Gastroesophageal sphincter (tissue), 4 donors: ENCODE data around the gene CAMK2B. TPM values are rescaled to one million over a fixed set of nuclear protein-coding genes. Genes with fewer than 3 reads are reported as not detected.

ENCODE experiments used
- ATAC-seq: fragments of 150-250 bp; one replicate; pipeline ENCODE4 v1.9.1; 2016; ENCODE audit warnings: mild to moderate bottlenecking, moderate library complexity
- H3K27ac ChIP-seq, 4 donors: fragments of 200-600 bp; sonication (generic) in 3 of 4; 1 replicate in 3 of 4; 2 replicates in 1 of 4; pipeline ENCODE4 v1.5.1; 2016 to 2019
- H3K27me3 ChIP-seq: fragments of 200-600 bp; sonication (generic); one replicate; pipeline ENCODE4 v1.5.1; 2019
- H3K36me3 ChIP-seq, 2 donors: fragments of 200-600 bp; sonication (generic); one replicate each; pipeline ENCODE4 v1.5.1; 2019; ENCODE audit warnings: control low read depth in 1 of 2
- H3K4me1 ChIP-seq, 3 donors: fragments of 200-600 bp; sonication (generic); 1 replicate in 2 of 3; 2 replicates in 1 of 3; pipeline ENCODE4 v1.5.1; 2016 to 2019; ENCODE audit warnings: control low read depth in 2 of 3
- H3K4me3 ChIP-seq, 2 donors: fragments of 200-600 bp; sonication (generic); one replicate each; pipeline ENCODE4 v1.5.1; 2019; ENCODE audit warnings: mild to moderate bottlenecking in 1 of 2, moderate library complexity in 1 of 2
- H3K9me3 ChIP-seq, 3 donors: fragments of 200-600 bp; sonication (generic); one replicate each; pipeline ENCODE4 v1.5.1; 2017 to 2019; ENCODE audit warnings: control low read depth in 2 of 3
- EP300 ChIP-seq: sonication (generic); formaldehyde crosslinking; IDR thresholded peaks from one replicate; pipeline ENCODE4 v1.6.1; 2017; ENCODE audit warnings: antibody characterized with exemption, mild to moderate bottlenecking
- POLR2A ChIP-seq, 2 donors: fragments of 450-650 bp; IDR thresholded peaks; one replicate each; pipeline ENCODE4 v1.6.1; 2017; ENCODE audit warnings: antibody characterized with exemption in 2 of 2, mild to moderate bottlenecking in 2 of 2, moderate library complexity in 1 of 2
- POLR2AphosphoS5 ChIP-seq: sonication (generic); formaldehyde crosslinking; IDR thresholded peaks from one replicate; pipeline ENCODE4 v1.6.1; 2017; ENCODE audit warnings: antibody characterized with exemption
- WGBS, 2 donors: methylation state at CpG; one replicate each; pipeline ENCODE4 v1.1.5; 2018; ENCODE audit warnings: low coverage in 1 of 2; 5-methylcytosine and 5-hydroxymethylcytosine counted together
- total RNA-seq, 4 donors: library from RNA; depleted of rRNA; stranded (reverse); fragments of >200 nt; gene quantifications; one replicate each; pipeline ENCODE4 v1.1.0, GENCODE V29; 2016
- TF ChIP-seq, protein P1 (sequence below), 4 experiments: fragments of 200-600 bp in 2 of 4; fragments of 450-650 bp in 2 of 4; sonication (generic) in 1 of 4; IDR thresholded peaks; one replicate each; pipeline ENCODE4 v1.5.1; 2017 to 2019; ENCODE audit warnings: antibody characterized with exemption in 4 of 4, mild to moderate bottlenecking in 2 of 4, moderate library complexity in 2 of 4

CAMK2B gene
- total RNA-seq, 4 donors from 2014 or later: 0.27 to 1.5 (median 0.81) TPM

DNA sequence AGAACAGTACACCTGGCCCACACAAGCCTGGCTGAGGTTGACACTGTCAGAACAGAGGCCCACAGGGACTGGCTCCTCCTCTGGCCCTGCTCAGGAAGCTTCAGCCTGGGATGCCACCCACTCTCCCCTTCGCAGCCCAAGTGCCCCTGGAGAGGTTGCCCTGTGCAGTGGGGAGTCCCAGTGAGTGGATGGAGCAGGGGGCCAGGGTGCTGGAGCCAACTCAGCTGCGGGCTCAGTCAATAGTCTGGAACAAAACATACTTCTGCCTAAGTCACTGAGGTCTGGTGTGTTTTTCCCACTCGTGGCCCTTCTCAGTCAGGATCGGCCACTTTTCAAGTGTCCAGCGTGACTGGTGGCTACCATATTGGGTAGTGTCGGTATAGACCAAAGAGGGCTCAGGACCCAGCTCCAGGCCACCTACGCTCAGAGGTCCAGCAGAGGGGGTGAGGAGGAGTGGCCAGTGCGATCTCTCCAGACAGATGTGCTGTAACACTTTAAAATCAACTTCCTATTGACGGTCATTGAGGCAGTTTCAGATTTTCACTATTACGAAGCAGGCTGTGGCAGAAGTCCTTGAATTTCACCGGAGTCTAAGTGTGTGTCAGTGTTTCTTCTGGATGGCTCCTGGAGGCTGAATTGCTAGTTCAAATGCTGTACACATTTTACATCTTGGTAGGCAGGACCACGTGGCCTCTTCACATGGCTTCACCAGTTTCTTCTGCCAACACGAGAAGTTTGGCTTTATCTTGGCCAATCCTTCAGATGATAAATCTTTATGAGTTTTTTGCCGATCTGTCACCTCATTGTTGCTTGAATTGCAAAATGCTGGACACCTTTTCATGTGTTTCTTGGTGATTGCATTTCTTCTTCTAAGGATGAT, 135.2 kb downstream of the CAMK2B start:
- Histone ChIP-seq H3K4me3 (no peak overlapping the region), H3K27me3 (peaks cover 35% of the 10 kb centered on the region), H3K9me3 (no peaks in the 10 kb centered on the region), H3K4me1 (no peaks in the 10 kb centered on the region), H3K27ac (no peak overlapping the region), H3K36me3 (no peaks in the 10 kb centered on the region)
- no peak for TF ChIP-seq POLR2A (IDR thresholded peaks at IDR 0.05)
- WGBS, 2 donors: 69 to 76% methylated on average over 9 to 11 of the region's 14 CpGs
- ATAC-seq: no peak

DNA sequence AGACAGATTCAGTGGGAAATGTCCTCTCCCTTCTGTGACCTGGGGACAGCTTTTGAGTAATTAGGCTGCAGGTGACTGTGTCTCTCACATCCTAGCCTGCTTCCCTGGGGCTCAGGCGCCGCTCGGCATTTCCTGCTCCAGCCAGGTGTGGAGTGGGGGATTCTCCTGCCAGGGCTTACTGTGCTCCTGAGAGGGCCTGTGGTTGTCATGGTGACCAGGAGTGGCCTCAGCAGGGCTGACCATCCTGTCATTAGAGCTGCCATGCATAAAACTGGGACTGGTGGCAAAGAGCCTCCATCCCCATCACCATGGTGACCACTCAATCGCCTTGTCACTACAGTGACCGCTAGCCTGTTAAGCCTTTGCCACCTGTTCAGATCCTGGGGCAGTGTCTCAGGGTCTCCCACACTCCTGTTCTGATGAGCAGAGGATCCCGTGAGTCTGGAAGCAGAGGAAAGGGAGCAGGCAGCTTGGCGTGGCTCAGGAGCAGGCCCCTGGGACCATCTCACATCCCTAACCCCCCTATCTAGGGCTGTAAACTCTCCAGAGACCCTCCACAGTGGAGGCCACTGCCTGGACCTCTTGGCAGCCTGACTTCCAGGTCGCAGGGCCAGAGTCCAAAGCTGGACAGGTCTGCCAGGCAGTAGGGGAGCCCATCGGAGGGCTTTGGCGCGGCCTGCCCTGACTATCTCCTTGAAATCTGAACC, 136.0 kb downstream of the CAMK2B start, which contains the start of gene GCK:
GCK (minus strand) TSS at position 154 of the 707 bp plus-strand sequence. CDS start 486 bp downstream, outside the sequence.
- no peaks in the 10 kb centered on the region for H3K9me3 ChIP-seq
- no peak for ATAC-seq
- TF ChIP-seq POLR2AphosphoS5: no peak
- no peak for TF ChIP-seq EP300
- no peak for TF ChIP-seq POLR2A (IDR thresholded peaks at IDR 0.05)
- TF ChIP-seq, protein P1, sequence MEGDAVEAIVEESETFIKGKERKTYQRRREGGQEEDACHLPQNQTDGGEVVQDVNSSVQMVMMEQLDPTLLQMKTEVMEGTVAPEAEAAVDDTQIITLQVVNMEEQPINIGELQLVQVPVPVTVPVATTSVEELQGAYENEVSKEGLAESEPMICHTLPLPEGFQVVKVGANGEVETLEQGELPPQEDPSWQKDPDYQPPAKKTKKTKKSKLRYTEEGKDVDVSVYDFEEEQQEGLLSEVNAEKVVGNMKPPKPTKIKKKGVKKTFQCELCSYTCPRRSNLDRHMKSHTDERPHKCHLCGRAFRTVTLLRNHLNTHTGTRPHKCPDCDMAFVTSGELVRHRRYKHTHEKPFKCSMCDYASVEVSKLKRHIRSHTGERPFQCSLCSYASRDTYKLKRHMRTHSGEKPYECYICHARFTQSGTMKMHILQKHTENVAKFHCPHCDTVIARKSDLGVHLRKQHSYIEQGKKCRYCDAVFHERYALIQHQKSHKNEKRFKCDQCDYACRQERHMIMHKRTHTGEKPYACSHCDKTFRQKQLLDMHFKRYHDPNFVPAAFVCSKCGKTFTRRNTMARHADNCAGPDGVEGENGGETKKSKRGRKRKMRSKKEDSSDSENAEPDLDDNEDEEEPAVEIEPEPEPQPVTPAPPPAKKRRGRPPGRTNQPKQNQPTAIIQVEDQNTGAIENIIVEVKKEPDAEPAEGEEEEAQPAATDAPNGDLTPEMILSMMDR (IDR thresholded peaks at IDR 0.05): no peak
- peaks cover 35% of the 10 kb centered on the region for H3K27me3 ChIP-seq
- H3K4me1 ChIP-seq: no peaks in the 10 kb centered on the region
- no peaks in the 10 kb centered on the region for H3K36me3 ChIP-seq
- no peak within 1 kb of the TSS for H3K27ac ChIP-seq
- no peak within 1 kb of the TSS for H3K4me3 ChIP-seq
- WGBS, 2 donors: 93% methylated on average over 3 of the region's 11 CpGs; no CpG with 5 or more reads in 1 of the 2 donors

DNA sequence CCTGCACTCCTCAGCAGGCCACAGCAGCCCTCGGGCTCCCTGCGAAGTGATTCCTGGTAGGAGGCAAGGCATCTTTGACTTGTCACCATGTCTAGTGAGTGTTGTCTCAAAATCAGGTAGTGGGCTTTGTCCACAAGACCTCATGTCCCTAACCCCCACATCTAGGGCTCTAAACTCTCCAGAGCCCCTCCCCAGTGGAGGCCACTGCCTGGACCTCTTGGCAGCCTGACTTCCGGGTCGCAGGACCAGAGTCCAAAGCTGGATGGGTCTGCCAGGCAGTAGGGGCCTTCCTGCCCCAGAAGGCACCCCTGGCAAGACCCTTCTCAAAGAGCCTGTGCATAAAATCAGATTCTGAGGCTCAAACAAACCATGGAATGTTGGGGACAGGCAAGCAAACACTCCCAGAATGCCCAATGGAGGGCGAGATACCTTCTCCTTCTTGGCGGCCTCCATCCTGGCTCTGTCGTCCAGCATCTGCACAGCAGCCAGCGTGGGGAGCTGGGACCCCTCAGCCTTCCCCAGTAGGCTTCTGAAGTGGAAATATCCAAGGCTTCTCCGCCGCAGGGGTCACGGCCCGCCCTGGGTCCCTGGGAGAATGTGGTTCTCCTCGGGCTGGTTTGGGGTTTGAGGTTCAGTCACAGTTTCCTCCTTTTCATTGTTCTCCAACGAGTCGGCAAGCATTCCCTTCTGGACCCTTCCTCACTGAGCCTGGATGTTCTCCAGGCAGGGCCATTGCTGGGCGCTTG, 136.7 kb downstream of the CAMK2B start:
- ATAC-seq: no peak
- no peaks in the 10 kb centered on the region for H3K9me3 ChIP-seq
- peaks cover 34% of the 10 kb centered on the region for H3K27me3 ChIP-seq
- H3K36me3 ChIP-seq: no peaks in the 10 kb centered on the region
- TF ChIP-seq POLR2A (IDR thresholded peaks at IDR 0.05) (no peak), EP300 (no peak), POLR2AphosphoS5 (no peak)
- TF ChIP-seq, protein P1 (IDR thresholded peaks at IDR 0.05): no peak
- no peaks in the 10 kb centered on the region for H3K4me1 ChIP-seq
- 70% methylated on average over 4 of the region's 16 CpGs; no CpG with 5 or more reads in 1 of the 2 donors for WGBS, 2 donors
- no peak overlapping the region for H3K27ac ChIP-seq
- H3K4me3 ChIP-seq: no peak overlapping the region

DNA sequence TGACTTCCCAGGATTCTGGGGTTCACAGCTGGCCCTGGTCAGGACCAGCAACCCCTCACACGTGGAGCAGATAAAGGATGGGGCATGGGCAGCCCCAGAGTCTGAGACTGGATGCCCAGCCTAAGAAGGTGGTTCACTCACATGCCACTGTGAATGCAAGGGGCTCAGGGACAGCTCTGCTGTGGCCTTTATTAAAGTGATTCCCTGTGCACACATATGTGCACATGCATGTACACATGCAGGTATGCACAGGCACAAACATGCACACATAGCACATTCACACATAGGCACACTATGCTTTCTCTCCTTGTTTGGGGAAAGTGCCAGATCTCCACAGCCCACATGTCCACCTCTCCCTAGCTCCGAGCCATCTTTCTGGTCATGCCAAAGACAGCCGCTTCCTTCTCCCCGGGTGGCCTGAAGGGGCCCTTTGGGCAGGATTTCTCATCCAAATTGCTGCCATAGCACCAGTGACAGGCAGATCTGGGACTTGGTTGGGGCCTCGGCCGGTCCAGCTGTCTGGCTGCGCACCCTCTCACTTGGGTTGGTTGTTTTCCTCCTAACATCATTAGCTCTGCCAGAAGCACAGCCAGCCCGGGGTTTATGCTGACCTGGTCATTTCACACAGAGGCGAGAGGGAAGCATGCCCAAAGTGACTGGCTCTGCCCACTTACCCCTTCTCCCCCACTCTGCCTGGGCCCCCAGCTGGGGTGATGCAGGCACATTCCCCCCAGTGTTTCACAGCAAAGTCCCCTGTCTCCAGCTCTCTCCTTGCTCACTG, 137.6 kb downstream of the CAMK2B start:
- Histone ChIP-seq H3K4me3 (no peak overlapping the region), H3K27ac (no peak overlapping the region), H3K36me3 (no peaks in the 10 kb centered on the region), H3K9me3 (peaks cover 0 to 5% (median 0%) of the 10 kb centered on the region in 3 donors), H3K27me3 (peaks cover 25% of the 10 kb centered on the region), H3K4me1 (no peaks in the 10 kb centered on the region)
- TF ChIP-seq, protein P1 (IDR thresholded peaks at IDR 0.05): no peak
- no peak for TF ChIP-seq POLR2A (IDR thresholded peaks at IDR 0.05)
- no peak for ATAC-seq
- 22 to 64% methylated on average over 2 to 3 of the region's 9 CpGs for WGBS, 2 donors
